BLaER1 (cell line): ENCODE measurements around the gene SIN3A.

Source experiments
- H3K27ac ChIP-seq: shearing (Covaris generic); formaldehyde crosslinking; 2 replicates; pipeline ENCODE4 v1.8.1; 2022
- H3K27me3 ChIP-seq: shearing (Covaris generic); formaldehyde crosslinking; 2 replicates; pipeline ENCODE4 v1.8.1; 2022
- H3K36me3 ChIP-seq: shearing (Covaris generic); formaldehyde crosslinking; 2 replicates; pipeline ENCODE4 v1.8.1; 2022
- H3K4me1 ChIP-seq: shearing (Covaris generic); formaldehyde crosslinking; 2 replicates; pipeline ENCODE4 v1.8.1; 2022
- H3K4me2 ChIP-seq: shearing (Covaris generic); formaldehyde crosslinking; 2 replicates; pipeline ENCODE4 v1.8.1; 2022
- H3K4me3 ChIP-seq: shearing (Covaris generic); formaldehyde crosslinking; 2 replicates; pipeline ENCODE4 v1.8.1; 2022
- H3K9ac ChIP-seq: shearing (Covaris generic); formaldehyde crosslinking; 2 replicates; pipeline ENCODE4 v1.8.1; 2022
- H3K9me3 ChIP-seq: shearing (Covaris generic); formaldehyde crosslinking; 2 replicates; pipeline ENCODE4 v1.8.1; 2022
- H4K20me1 ChIP-seq: shearing (Covaris generic); formaldehyde crosslinking; 2 replicates; pipeline ENCODE4 v1.8.1; 2022
- Cebpa-rat ChIP-seq: shearing (Covaris generic); IDR thresholded peaks from 2 replicates; pipeline ENCODE4 v1.8.1; 2022

Gene SIN3A

DNA sequence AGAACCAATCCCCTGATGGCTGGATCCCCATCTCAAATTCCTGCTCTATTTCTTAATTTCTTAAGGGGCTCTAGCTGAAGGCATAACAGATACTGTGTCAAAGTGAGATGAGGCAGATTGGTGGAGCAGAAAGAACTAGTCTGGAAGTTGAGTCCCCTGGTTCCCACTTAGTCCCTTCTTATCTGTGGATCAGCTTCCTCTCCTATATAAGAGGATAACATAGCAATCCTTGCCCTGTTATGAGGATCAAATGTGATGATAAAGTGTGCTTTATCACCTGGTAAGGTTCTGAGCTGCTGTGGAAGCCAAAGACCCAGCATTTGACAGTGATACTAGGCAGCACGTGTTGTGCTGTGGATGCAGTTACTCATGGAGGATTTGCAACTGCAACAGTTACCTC, 8.1 kb upstream of the SIN3A start:
- Histone ChIP-seq H3K27ac (no peak overlapping the region), H4K20me1 (0 out of 2 replicates have a peak, but pooled peaks cover 5% of the 10 kb centered on the region), H3K4me1 (peaks cover 9% of the 10 kb centered on the region; the same call in 1 of the 2 replicates), H3K4me2 (no peak overlapping the region), H3K36me3 (peaks cover 10% of the 10 kb centered on the region; the same call in 1 of the 2 replicates), H3K9ac (no peak overlapping the region), H3K9me3 (no peaks in the 10 kb centered on the region), H3K4me3 (no peak overlapping the region), H3K27me3 (no peaks in the 10 kb centered on the region)
- no peak for TF ChIP-seq Cebpa-rat

DNA sequence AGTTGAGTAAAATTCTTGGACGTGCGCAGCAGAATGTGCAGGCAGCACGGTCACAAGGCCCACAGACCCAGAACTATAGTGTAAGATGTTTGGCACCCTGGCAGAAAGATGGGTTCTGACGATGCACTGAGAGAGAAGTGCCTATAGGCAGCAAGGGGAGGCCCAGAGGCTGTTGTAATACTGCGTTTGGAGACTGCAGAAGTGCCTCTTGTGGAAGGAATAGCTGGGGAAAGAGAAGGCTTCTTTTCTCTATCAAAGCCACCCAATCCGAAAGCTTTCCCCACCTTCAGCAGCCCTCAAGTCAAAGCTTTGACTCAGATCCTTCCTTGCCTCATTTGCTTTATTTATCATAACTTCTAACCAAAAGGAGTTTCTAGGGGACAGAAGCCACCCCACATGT, 5.2 kb upstream of the SIN3A start:
- no peak for TF ChIP-seq Cebpa-rat
- Histone ChIP-seq H4K20me1 (peaks cover 5% of the 10 kb centered on the region; the same call in 1 of the 2 replicates), H3K9me3 (no peaks in the 10 kb centered on the region), H3K4me1 (peaks cover 14% of the 10 kb centered on the region), H3K4me3 (no peak overlapping the region), H3K9ac (no peak overlapping the region; the same call in 1 of the 2 replicates), H3K36me3 (no peaks in the 10 kb centered on the region), H3K4me2 (peak overlapping the region; percentile 84), H3K27ac (no peak overlapping the region), H3K27me3 (no peaks in the 10 kb centered on the region)

DNA sequence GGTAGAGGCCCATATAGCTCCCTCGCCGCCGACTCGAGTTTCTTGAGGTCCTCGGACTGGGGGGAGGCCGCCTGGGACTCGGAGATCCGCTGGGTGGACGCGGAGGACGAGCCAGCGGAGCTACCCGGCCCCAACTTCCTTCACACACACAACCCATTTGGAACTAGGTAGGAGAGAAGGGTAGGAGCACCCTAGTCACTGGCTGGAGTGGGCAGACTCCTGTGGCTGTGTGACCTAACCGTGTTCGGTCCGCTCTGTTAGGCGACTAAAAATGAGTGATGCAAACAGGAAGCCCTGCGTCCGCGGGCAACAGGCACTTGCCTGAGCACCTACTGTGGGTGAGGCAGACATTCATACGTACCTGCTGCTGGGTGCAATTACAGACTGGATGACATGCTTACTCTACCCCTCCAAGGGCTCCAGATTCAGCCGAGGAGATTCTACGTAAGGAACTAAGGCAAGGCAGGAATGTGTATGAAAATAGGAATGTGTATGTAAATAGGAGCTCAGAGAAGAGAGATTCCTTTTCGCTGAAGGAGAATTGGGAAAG, 4.6 kb upstream of the SIN3A start:
- Histone ChIP-seq H4K20me1 (peaks cover 5% of the 10 kb centered on the region; the same call in 1 of the 2 replicates), H3K27me3 (no peaks in the 10 kb centered on the region), H3K27ac (peak overlapping the region; percentile 79), H3K36me3 (no peaks in the 10 kb centered on the region), H3K4me2 (peak overlapping the region; percentile 84), H3K4me1 (peaks cover 14% of the 10 kb centered on the region), H3K9me3 (no peaks in the 10 kb centered on the region), H3K9ac (peak overlapping the region; percentile 95), H3K4me3 (peak overlapping the region; percentile 90)
- TF ChIP-seq Cebpa-rat = no peak

DNA sequence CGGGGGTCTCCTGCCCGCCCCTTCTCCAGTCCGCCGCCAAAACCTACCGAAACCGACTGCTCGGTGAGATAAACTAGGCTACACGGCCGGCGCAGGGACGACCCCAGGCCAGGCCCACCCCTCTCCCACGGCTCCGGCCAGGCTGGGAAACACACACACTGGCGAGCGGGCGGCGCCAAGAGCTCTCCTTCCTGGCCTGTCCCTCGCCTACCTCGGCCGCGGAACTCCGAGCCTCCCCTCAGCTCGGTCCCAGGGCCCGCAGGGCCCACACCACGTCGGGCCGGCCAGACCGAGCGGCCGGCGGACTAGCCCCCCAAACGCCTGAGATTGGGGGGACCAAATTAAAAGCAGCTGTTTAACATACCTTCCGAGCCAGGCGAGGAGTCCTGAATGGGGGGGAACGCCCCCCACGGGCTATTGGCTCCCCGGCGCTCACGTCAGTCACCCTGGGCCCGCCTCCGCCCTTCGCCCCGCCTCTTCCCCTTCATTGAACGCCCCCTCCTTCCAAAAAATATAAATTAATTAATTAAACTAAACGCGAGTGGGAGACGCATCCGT, 4.0 kb upstream of the SIN3A start:
- TF ChIP-seq Cebpa-rat = no peak
- peaks cover 14% of the 10 kb centered on the region for H3K4me1 ChIP-seq
- H3K4me2 ChIP-seq = peak overlapping the region; percentile 84
- no peaks in the 10 kb centered on the region for H3K27me3 ChIP-seq
- H3K36me3 ChIP-seq = no peaks in the 10 kb centered on the region
- peak overlapping the region; percentile 90 for H3K4me3 ChIP-seq
- H3K27ac ChIP-seq = peak overlapping the region; percentile 79
- peak overlapping the region; percentile 95 for H3K9ac ChIP-seq
- no peaks in the 10 kb centered on the region for H3K9me3 ChIP-seq
- peaks cover 6% of the 10 kb centered on the region for H4K20me1 ChIP-seq

DNA sequence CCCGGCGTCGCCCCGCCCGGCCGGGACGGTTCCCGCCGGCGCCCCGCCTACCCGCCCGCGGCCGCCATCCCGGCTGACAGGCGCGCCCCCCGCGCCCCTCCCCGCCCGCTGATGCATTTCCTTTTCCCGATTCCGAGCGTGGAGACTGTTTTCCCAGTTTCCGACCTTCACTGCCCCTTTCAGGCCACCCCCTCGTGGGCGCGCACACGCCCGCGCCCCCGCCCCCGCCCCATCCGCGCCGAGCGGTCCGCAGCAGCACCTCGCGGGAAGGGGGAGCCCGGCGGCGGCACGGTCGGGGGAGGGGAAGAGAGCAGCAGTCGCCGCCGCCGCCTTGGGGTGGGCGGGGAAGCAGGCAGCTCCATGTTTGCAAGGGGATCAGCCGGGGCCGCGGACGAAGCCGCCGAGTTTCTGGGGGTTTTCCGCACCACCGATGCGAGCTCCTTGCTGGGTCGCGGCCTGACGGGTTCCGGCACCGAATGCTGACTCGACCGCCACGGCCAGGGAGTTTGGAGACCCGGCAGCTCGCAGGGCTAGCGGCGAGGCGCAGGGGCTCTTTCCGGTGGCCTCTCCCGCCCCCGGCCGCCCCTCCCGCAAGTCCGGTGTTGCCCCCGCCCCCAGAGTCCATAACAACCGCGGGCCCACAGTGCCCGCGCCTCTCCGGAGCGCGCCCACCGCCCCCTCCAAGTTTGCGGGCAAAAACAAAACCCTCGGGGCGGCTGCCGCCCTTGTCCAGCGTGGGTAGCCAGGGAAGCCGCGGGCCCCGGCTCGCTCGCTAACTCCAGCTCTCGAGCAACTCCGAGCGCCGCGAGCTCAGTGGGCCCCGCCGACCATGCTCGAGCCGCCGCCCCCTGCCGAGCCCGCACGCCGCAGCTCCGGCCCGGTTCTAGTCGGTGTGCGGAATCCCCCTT, 3.2 kb upstream of the SIN3A start:
- peak overlapping the region; percentile 79 for H3K27ac ChIP-seq
- H3K9ac ChIP-seq = peak overlapping the region; percentile 95
- peaks cover 18% of the 10 kb centered on the region for H3K4me1 ChIP-seq
- H3K27me3 ChIP-seq = no peaks in the 10 kb centered on the region
- peaks cover 14% of the 10 kb centered on the region for H4K20me1 ChIP-seq
- peak overlapping the region; percentile 84 for H3K4me2 ChIP-seq
- H3K9me3 ChIP-seq = no peaks in the 10 kb centered on the region
- no peak for TF ChIP-seq Cebpa-rat
- H3K36me3 ChIP-seq = no peaks in the 10 kb centered on the region
- peak overlapping the region; percentile 90 for H3K4me3 ChIP-seq

DNA sequence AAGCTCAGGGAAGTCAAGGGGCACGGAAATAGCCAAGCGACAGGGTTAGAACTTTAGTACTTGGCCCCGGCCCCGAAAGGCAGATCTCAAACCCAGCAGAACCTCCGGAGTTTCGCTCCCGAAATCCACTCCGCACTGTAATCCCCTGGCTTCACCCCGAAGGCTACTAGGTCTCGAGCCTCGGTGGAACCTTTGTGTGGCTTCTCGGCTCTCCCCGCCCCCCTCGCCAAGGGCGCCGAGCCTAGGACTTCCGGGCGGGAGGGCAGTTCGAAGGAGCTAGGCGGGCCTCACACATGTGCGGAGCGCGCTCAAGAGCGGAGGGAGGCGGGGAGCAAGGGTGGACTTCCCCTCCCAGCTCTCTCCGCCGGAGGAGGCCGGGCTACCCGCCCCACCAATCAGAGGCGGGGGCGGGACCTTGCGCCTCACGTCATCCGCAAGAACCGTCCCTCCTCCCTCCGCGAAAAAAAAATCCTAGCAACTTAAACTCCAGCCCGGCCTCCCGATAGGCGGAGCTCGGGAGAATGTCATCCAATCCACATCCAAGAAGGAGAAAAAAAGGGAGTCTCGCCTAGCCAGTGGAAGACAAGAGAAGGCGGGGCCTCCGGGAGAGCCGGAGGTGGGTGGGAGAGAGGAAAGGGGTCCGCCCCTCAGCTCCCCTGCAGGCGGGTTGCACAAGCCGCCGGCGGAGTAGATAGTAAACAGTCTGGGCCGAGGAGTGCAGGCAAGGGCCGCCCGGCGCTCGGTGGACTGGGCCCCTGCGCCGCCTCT, 2.4 kb upstream of the SIN3A start:
- H3K9me3 ChIP-seq = no peaks in the 10 kb centered on the region
- H4K20me1 ChIP-seq = peaks cover 22% of the 10 kb centered on the region
- H3K4me3 ChIP-seq = peak overlapping the region; percentile 90
- peak overlapping the region; percentile 98 for H3K4me2 ChIP-seq
- H3K36me3 ChIP-seq = no peaks in the 10 kb centered on the region
- peak overlapping the region; percentile 96 for H3K27ac ChIP-seq
- peak overlapping the region; percentile 95 for H3K9ac ChIP-seq
- H3K4me1 ChIP-seq = peaks cover 27% of the 10 kb centered on the region
- TF ChIP-seq Cebpa-rat = peak; percentile 90
- H3K27me3 ChIP-seq = no peaks in the 10 kb centered on the region

DNA sequence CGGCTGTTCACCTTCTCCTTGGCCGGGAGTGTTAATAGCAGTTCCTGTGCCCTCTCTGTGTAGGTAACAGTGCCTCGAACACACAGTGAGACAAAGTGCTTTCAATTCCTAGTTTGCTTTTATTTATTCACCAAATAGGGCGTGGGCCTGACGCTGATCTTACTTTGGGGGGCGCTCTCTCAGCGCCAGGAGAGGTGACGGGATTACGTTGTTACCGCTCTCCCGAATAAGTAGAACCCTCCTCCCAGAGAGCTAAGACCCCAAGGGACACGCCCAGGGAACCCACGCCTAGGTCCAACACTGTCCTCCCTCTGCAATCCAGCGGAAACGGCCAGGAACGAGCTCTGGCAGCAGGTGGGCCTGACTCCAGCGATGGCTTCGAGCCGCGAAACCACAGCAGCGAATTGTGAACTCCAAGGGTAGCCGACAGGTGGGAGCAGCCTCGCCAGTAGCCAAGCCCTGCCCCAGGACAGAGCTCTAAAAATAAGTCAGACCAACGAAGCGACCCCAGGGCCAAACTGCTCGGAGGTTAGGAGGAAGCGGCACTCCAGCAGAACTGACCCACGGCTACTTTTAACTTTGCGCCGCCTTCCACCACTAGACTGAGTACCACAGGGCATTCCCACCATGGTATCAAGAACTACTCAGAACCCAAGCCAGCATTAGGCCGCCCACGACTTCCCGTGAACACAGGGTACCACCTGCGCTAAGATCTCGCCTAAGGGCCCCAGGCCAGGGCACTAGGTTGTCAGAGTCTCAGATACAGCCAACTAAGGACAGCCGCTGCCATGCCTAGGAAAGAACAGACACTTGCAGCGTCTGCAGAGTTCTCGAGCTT, 1.6 kb upstream of the SIN3A start:
- Histone ChIP-seq H3K27ac (peak overlapping the region; percentile 96), H3K4me1 (peaks cover 35% of the 10 kb centered on the region), H3K4me3 (peak overlapping the region; percentile 90), H3K4me2 (peak overlapping the region; percentile 98), H3K9ac (peak overlapping the region; percentile 93), H3K36me3 (peaks cover 5% of the 10 kb centered on the region; the same call in 1 of the 2 replicates), H4K20me1 (peaks cover 31% of the 10 kb centered on the region), H3K27me3 (no peaks in the 10 kb centered on the region), H3K9me3 (no peaks in the 10 kb centered on the region)
- TF ChIP-seq Cebpa-rat = no peak

DNA sequence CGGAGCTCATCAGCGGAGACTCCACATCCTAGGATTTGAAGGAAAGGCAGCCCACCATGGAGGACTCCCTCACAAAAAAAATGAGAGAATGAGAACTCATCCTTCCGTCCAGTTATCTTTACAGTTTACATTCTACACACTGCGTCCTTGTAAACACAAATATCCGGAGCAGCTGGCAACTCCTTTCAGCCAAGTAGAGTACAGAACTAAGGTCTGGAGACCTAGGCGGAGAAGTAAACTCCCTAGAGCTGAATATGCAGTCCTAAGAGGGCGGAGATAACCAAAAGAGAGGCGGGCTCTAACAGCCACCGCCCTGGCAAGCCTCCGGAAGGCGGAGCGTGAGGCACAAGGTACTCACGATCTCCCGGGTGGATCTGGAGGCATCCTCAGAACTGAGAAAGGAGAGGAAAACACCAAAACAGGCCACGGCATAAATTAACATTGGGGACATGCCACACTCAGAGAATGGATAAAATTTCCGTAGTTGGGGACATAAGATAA, 924 bp upstream of the SIN3A start:
- Histone ChIP-seq H3K27ac (peak overlapping the region; percentile 96), H3K4me2 (peak overlapping the region; percentile 98), H3K27me3 (no peaks in the 10 kb centered on the region), H4K20me1 (peaks cover 37% of the 10 kb centered on the region), H3K4me1 (peaks cover 41% of the 10 kb centered on the region), H3K36me3 (peaks cover 12% of the 10 kb centered on the region), H3K9me3 (no peaks in the 10 kb centered on the region), H3K4me3 (peak overlapping the region; percentile 90), H3K9ac (peak overlapping the region; percentile 93)
- TF ChIP-seq Cebpa-rat = no peak
